Panc1 (cell line): ENCODE data around the gene AP3S2. TPM values are rescaled to one million over a fixed set of nuclear protein-coding genes. Genes with fewer than 3 reads are reported as not detected.
A peak's percentile ranks its signal among the peaks of the same experiment; 100 is the strongest.

Source experiments
- ATAC-seq: fragments of 200-7000 bp; cut with Tn5 transposase; 2 replicates; pipeline ENCODE4 v1.9.1; 2020; ENCODE audit warnings: mild to moderate bottlenecking, moderate library complexity
- BruUV-seq: library from RNA; stranded (reverse); fragments of 400-500 nt; replicated peaks from 2 replicates; lab custom pipeline; 2021; lab: Mats Ljungman, UMichigan
- CTCF ChIA-PET: fragments of 300-600 bp; sonication (Branson Sonifier 250); formaldehyde crosslinking; loops from one replicate; lab custom pipeline; 2022; ENCODE audit warnings: antibody characterized with exemption; lab: Charles Lee
- POLR2A ChIA-PET: fragments of 300-600 bp; sonication (Branson Sonifier 250); formaldehyde crosslinking; loops from one replicate; lab custom pipeline; 2022; ENCODE audit warnings: antibody characterized with exemption; lab: Charles Lee
- DNase-seq: peaks from one replicate; pipeline ENCODE4 v3.0.0-alpha.2; 2010; ENCODE audit warnings: low read depth, low spot score
- H3K27ac ChIP-seq: 2 replicates; pipeline ENCODE4 v1.5.1; 2011; ENCODE audit warnings: mild to moderate bottlenecking, low read length, inconsistent platforms
- H3K27me3 ChIP-seq: fragments of 200-500 bp; sonication (Bioruptor generic); 2 replicates; pipeline ENCODE4 v1.6.0; 2014; ENCODE audit warnings: low read length, inconsistent platforms; ENCODE audit not compliant: control insufficient read depth, insufficient read depth
- H3K36me3 ChIP-seq: fragments of 200-500 bp; sonication (Bioruptor generic); 2 replicates; pipeline ENCODE4 v1.5.1; 2014; ENCODE audit warnings: inconsistent platforms, mild to moderate bottlenecking, low read length, moderate library complexity; ENCODE audit not compliant: control insufficient read depth, insufficient read depth
- H3K4me1 ChIP-seq: 2 replicates; pipeline ENCODE4 v1.5.1; 2011; ENCODE audit warnings: inconsistent platforms, mild to moderate bottlenecking, low read length, moderate library complexity; ENCODE audit not compliant: control insufficient read depth, insufficient read depth
- H3K4me3 ChIP-seq, 2 experiments: 2 replicates each; pipeline ENCODE4 v1.5.1; 2011 to 2012; ENCODE audit warnings: low read depth in 2 of 2, low read length in 2 of 2, mild to moderate bottlenecking in 2 of 2, inconsistent platforms in 1 of 2, moderate library complexity in 1 of 2
- H3K9me3 ChIP-seq: fragments of 200-500 bp; sonication (Bioruptor generic); 2 replicates; pipeline ENCODE4 v1.5.1; 2014; ENCODE audit warnings: low read depth, mild to moderate bottlenecking, inconsistent platforms, low read length, moderate library complexity; ENCODE audit not compliant: control insufficient read depth, insufficient read depth
- CTCF ChIP-seq: fragments of 450-650 bp; IDR thresholded peaks from 2 replicates; pipeline ENCODE4 v1.5.1; 2017; ENCODE audit warnings: mild to moderate bottlenecking
- POLR2AphosphoS5 ChIP-seq: IDR thresholded peaks from 2 replicates; pipeline ENCODE4 v1.6.1; 2012; ENCODE audit warnings: mild to moderate bottlenecking, low read depth, low read length, moderate library complexity
- REST ChIP-seq, 2 experiments: IDR thresholded peaks; 2 replicates each; pipeline ENCODE4 v1.6.1; 2011 to 2012; ENCODE audit warnings: low read depth in 2 of 2, control low read depth in 1 of 2, low read length in 1 of 2, mild to moderate bottlenecking in 1 of 2, moderate library complexity in 1 of 2; ENCODE audit not compliant: insufficient read depth in 1 of 2
- SIN3A ChIP-seq: IDR thresholded peaks from 2 replicates; pipeline ENCODE4 v1.6.1; 2012; ENCODE audit warnings: low read depth, mild to moderate bottlenecking, low read length, moderate library complexity, borderline replicate concordance; ENCODE audit not compliant: insufficient read depth
- TCF7L2 ChIP-seq: IDR thresholded peaks from 2 replicates; pipeline ENCODE4 v1.6.1; 2011; ENCODE audit warnings: mild to moderate bottlenecking, low read depth, low read length, inconsistent platforms
- in situ Hi-C: cut with HindIII; loops from 2 replicates; pipeline ENCODE4 v1.10.0; 2016; ENCODE audit warnings: low sequenced_read_pairs, low pct_unique_long_range_greater_than_20kb
- intact Hi-C: fragments of 100-400 bp; cut with micrococcal nuclease; formaldehyde crosslinking; loops from one replicate; pipeline ENCODE4 v1.10.0; 2022; ENCODE audit not compliant: unreplicated experiment
- total RNA-seq: library from RNA; stranded (reverse); gene quantifications from one replicate; pipeline ENCODE4 v1.2.1, GENCODE V29; 2021; ENCODE audit not compliant: unreplicated experiment

Gene AP3S2
- total RNA-seq, 1 experiment from 2014 or later, result 24.6 TPM

DNA sequence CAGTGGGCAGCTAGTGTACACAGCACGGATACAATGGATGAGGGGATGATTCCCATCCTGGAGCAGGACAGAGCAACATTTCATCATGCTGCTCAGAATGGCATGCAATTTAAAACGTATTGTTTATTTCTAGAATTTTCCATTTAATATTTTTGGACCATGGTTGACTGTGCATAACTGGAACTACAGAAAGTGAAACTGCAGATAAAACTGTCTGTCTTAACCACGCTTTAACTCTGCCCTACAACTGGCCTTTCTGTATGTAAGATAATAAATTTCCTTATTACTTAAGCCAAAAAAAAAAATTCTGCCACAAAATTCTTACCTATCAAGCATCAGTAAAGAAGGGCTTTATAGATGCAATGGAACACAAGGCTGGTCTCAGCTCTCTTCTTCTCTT, 33.4 kb downstream of the AP3S2 start:
- Histone ChIP-seq H3K27me3 (no peaks in the 10 kb centered on the region), H3K36me3 (peaks cover 3% of the 10 kb centered on the region), H3K4me1 (no peaks in the 10 kb centered on the region; the same call in 1 of the 2 replicates), H3K4me3 (no peak overlapping the region), H3K9me3 (no peaks in the 10 kb centered on the region), H3K27ac (no peak overlapping the region)
- TF ChIP-seq REST (IDR thresholded peaks at IDR 0.05; ENCODE audit: insufficient read depth in 1 of 2, low read depth in 2 of 2, low read length in 1 of 2) (no peak), CTCF (no peak), TCF7L2 (no peak), SIN3A (no peak), POLR2AphosphoS5 (no peak)
- DNase-seq, result no peak
- ChIA-PET POLR2A (no interaction called here), CTCF (no interaction called here)
- intact Hi-C loops (no loop called here), in situ Hi-C loops (no loop called here)
- BruUV-seq, result no TSS peak
- ATAC-seq, result no peak

DNA sequence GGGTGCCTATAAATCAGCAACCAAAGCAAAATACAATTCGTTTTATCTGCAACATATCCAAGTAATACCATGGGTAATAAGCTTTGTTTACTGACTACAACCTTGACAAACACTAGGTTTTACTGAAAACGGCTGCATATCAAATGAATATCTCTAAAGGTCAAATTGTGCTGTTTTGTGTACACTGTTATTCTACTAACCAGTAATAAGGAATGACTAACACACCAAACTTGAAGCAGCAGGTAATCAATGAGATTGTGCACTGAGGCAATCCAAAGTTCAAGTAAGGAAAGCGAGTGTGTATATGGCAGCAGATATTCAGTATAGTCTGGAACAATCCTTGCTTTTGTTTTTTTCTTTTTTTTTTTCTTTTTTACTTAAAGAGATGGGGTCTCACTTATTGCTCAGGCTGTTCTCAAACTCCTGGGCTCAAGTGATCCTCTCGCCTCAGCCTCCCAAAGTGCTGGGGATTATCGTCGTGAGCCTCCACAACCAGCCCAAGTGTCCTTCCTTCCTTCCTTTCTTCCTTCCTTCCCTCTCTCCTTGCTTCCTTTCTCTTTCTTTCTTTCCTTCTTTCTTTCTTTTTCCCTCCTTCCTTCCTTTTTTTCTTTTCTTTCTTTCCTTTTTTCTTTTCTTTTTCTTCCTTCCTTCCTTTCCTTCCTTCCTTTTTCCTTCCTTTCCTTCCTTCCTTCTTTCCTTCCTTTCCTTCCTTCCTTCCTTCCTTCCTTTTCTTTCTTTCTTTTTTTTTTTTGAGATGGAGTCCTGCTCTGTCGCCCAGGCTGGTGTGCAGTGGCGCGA, 34.9 kb downstream of the AP3S2 start:
- ChIA-PET POLR2A (interaction anchor here (0.6 kb wide), 1 partner anchor 11 kb away, joined by 3 read pairs; no protein-coding TSS in a partner anchor), CTCF (interaction anchor here (0.5 to 0.6 kb wide), 2 partner anchors 9 to 61 kb away, joined by 4 to 5 read pairs; no protein-coding TSS in a partner anchor)
- DNase-seq (no peak), ATAC-seq (peak; percentile 34; the same call in 1 of the 2 replicates)
- no peaks in the 10 kb centered on the region; the same call in 1 of the 2 replicates for H3K4me1 ChIP-seq
- no peak overlapping the region for H3K27ac ChIP-seq
- H3K4me3 ChIP-seq, result no peak overlapping the region
- no peaks in the 10 kb centered on the region for H3K27me3 ChIP-seq
- no TSS peak for BruUV-seq
- in situ Hi-C loops (no loop called here), intact Hi-C loops (no loop called here)
- H3K9me3 ChIP-seq, result no peaks in the 10 kb centered on the region
- no peak for TF ChIP-seq REST (IDR thresholded peaks at IDR 0.05; ENCODE audit: insufficient read depth in 1 of 2, low read depth in 2 of 2, low read length in 1 of 2)
- no peak for TF ChIP-seq CTCF
- TF ChIP-seq SIN3A, result no peak
- TF ChIP-seq POLR2AphosphoS5, result no peak
- no peak for TF ChIP-seq TCF7L2
- peaks cover 3% of the 10 kb centered on the region for H3K36me3 ChIP-seq
